GM18951 (cell line): Measurements from ENCODE around the gene RASGRP3.

Experiments
- POLR2A ChIP-seq: IDR thresholded peaks from 4 replicates; pipeline ENCODE4 v1.6.1; 2011; ENCODE audit warnings: mild to moderate bottlenecking; ENCODE audit not compliant: insufficient read length, insufficient read depth; ENCODE audit errors: extremely low read depth
- in situ Hi-C: fragments of 300-500 bp; cut with MboI; formaldehyde crosslinking; loops from one replicate; pipeline ENCODE4 v1.12.0; 2022; ENCODE audit warnings: low sequenced_read_pairs, mixed read lengths, inconsistent platforms; ENCODE audit not compliant: unreplicated experiment

Gene RASGRP3

GRCh38 chr2:33570681-33571080 is 94.2 kb downstream of the RASGRP3 start:
- in situ Hi-C loops: no loop called here

GRCh38 chr2:33573657-33574056 is 97.2 kb downstream of the RASGRP3 start:
- TF ChIP-seq POLR2A: no peak
- in situ Hi-C loops: no loop called here

More at GRCh38 chr2:33570681-33571080, 94.2 kb downstream of the RASGRP3 start:
- no peak for TF ChIP-seq POLR2A

- in situ Hi-C loops: no loop called here
- TF ChIP-seq POLR2A: no peak
These were observed 100.6 kb downstream of the RASGRP3 start for GRCh38 chr2:33577084-33577483.

- in situ Hi-C loops: no loop called here
- TF ChIP-seq POLR2A: no peak
These were observed 101.2 kb downstream of the RASGRP3 start for GRCh38 chr2:33577668-33578067.

GRCh38 chr2:33579227-33579626 is 102.8 kb downstream of the RASGRP3 start:
- in situ Hi-C loops: no loop called here
- no peak for TF ChIP-seq POLR2A

- TF ChIP-seq POLR2A: no peak
- in situ Hi-C loops: no loop called here
These were observed 105.4 kb downstream of the RASGRP3 start for GRCh38 chr2:33581872-33582271.

GRCh38 chr2:33583194-33583938 is 106.9 kb downstream of the RASGRP3 start:
- no peak for TF ChIP-seq POLR2A
- in situ Hi-C loops: no loop called here

GRCh38 chr2:33586766-33587165 is 110.3 kb downstream of the RASGRP3 start:
- in situ Hi-C loops: no loop called here
- TF ChIP-seq POLR2A: no peak

GRCh38 chr2:33588232-33588631 is 111.8 kb downstream of the RASGRP3 start:
- in situ Hi-C loops: no loop called here

GRCh38 chr2:33589444-33589843 is 113.0 kb downstream of the RASGRP3 start:
- in situ Hi-C loops: no loop called here
- no peak for TF ChIP-seq POLR2A

More at GRCh38 chr2:33588232-33588631, 111.8 kb downstream of the RASGRP3 start:
- no peak for TF ChIP-seq POLR2A

- in situ Hi-C loops: no loop called here
- TF ChIP-seq POLR2A: no peak
These were observed 118.9 kb downstream of the RASGRP3 start for GRCh38 chr2:33595385-33595784.

GRCh38 chr2:33597026-33597425 is 120.6 kb downstream of the RASGRP3 start:
- in situ Hi-C loops: no loop called here
- no peak for TF ChIP-seq POLR2A

GRCh38 chr2:33598561-33599174 is 122.2 kb downstream of the RASGRP3 start:
- TF ChIP-seq POLR2A: no peak
- in situ Hi-C loops: no loop called here
